ENCODE measurements around the gene KRTAP9-1.
"Not testable (repeated sequence)": the region's sequence is repeated elsewhere in the genome, so short reads cannot be mapped to it uniquely, and the experiment has no call there.

Gene KRTAP9-1

DNA sequence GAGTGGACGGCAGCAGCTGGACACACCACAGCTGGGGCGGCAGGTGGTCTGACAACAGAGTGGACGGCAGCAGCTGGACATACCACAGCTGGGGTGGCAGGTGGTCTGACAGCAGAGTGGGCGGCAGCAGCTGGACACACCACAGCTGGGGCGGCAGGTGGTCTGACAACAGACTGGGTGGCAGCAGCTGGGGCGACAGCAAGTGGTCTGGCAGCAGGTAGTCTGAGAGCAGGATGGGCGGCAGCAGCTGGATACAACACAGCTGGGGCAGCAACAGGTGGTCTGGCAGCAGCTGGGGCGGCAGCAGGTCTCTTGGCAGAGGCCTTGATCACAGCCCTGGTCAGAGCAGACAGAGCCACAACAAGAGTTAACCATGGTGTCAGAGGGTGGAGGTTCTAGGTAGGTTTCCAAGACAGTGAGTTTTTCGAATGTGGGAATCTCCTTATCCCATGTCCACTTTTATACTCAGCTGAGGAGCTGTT lies 5.2 kb upstream of the KRTAP9-1 start, which contains the start of gene KRTAP4-1:
TSS of gene KRTAP4-1 (minus strand) at position 432 of the 482 bp plus-strand sequence. CDS start at position 375, 57 bp downstream.
- DNase-seq, result no peak

DNA sequence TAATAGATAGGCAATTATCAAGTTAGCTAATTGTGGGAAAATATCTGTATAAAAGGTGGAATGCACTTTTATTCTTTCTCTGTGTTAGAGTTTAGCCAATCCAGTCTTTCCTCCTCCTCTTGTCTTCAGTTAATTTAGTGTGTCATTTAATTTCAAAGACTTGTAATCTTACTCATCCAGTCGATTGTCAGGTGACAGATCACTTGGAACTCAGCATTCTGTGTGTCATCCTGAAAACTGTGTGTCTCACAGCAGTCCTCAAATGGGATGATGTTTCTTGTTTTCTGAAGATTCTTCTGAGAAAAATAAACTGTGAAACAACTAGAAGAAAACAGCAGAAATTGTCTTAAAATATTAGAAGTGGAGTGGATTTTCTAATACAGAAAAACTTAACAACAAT lies 4.7 kb upstream of the KRTAP9-1 start:
- no peak for DNase-seq

DNA sequence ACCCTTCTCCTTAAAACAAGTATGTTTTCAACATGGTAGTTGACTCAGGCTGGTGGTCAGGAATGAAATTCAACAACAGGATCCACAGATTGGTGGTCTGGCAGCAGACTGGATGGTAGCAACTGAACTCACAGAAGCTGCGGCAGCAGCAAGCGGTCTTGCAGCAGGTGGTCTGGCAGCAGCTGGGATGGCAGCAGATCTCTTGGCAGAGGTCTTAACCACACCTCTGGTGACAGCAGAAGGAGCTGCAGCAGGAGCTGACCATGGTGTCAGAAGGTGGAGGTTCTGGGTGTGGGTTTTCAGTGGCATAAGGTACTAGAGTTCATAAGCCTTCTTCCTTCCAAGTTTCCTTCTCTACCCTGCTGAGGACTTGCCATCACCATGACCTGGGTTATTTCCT lies 2.8 kb upstream of the KRTAP9-1 start:
- DNase-seq, result no peak

DNA sequence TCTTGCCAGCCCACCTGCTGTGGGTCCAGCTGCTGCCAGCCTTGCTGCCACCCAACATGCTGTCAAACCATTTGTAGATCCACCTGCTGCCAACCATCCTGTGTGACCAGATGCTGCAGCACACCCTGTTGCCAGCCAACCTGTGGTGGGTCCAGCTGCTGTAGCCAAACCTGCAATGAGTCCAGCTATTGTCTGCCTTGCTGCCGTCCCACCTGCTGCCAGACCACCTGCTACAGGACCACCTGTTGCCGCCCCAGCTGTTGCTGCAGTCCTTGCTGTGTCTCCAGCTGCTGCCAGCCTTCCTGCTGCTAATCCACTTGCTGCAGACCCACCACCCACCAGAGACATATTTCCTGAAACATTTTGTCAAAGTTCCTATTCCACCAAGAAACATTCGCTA lies 641 bp downstream of the KRTAP9-1 start:
- DNase-seq, result no peak

DNA sequence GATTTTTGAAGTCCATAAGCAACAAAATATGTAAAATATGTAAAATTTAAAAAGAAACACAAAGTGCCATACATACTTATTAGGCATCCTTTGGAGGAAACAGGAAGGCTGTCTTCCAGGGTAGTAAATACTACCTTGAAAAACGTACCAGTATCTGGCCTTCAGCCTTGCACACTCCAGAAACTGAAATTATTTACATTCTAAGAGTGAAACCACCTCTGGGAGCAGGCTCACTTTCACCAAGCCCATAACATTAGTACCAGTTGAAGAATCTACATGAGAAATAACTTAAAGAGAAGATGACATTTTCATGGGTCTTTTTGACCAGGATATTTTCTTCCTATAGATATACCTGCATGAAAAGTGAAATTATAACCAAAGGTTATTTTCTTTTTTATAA lies 6.4 kb downstream of the KRTAP9-1 start:
- no peak for DNase-seq

DNA sequence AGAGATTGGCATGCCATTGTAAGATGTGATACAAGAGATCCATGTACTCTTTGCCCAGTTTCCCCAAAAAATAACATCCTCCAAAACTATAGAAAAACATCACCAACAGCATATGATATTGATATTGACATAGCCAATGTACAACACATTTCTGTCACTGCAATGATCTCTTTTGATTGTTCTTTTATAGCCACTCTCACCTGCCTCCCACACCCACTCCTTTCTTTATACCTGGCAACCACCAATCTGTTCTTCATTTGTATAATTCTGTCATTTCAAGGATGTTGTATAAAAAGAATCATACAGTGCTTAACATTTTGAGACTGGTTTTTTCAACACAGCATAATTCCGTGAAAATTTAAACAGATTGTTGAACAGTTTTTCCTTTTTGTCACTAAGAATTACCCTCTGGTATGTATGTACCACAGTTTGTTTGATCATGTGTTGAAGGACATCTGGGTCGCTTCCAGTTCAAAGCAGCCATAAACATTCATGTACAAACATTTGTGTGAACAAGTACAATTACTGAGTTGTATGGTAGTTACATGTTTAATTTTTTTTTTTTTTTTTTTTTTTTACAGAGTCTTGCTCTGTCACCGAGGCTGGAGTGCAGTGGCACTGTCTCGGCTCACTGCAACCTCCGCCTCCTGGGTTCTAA lies 9.9 kb downstream of the KRTAP9-1 start:
- no peak for DNase-seq

DNA sequence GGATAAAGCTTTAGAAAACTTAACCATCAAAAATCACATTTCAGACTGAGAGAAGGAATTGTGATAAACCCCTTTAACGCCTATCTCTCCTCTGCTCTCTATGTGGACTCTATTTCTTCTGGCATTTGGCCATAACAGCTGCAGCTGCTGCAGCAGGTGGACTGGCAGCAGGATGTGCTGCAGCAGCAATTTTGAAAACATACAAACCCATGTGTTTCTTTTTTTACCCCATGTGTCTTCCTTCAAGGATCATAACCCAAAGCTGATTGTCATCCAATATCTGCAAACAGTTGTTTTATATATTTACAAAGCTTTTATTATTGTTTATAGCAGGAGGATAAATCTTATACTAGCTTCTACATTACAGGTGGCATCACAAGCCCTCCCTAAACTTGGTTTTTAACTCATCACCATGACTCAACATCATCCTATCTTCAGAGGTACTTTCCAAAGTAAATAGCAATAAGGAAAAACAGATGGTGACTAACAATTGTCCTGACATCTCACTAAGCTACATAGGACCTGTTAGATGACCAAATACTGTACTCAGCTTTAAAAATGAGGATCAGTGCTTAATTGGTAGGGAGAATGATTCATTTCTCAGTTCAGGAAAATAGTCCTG lies 22.3 kb downstream of the KRTAP9-1 start:
- no peak for DNase-seq

DNA sequence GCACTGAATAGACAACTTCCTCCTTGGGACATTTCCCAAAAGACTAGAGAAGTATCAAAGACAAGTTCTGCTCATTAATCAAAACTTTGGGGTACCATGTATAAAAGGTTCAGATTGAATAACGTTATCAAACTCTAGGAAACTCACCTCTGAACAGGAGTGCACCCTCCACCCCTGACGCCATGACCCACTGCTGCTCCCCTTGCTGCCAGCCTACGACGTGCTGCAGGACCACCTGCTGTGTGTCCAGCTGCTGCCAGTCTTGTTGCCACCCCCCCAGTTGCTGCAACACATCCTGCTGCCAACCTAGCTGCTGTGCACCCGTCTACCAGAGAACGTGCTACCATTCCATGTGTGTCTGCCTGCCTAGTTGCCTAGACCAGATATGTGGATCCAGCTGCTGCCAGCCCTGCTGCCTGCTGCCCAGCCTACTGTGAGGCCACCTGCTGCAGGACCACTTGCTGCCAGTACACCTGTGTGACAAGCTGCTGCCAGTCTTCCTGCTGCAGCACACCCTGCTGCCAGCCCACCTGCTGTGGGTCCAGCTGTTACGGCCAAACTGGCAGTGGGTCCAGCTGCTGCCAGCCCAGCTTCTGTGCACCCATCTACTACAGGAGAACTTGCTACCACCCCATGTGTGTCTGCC lies 23.0 kb downstream of the KRTAP9-1 start:
- no peak for DNase-seq

DNA sequence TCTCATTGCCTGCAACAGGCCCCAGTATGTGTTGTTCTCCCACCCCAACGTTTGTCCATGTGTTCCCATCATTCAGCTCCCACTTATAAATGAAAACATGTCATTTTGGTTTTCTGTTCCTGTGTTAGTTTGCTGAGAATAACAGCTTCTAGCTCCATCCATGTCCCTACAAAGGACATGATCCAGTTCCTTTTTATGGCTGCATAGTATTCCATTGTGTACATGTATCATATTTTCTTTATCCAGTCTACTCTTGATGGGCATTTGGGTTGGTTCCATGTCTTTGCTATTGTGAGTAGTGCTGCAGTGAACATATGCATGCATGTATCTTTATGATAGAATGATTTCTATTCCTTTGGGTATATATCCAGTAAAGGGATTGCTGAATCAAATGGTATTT lies 26.0 kb downstream of the KRTAP9-1 start:
- no peak for DNase-seq

DNA sequence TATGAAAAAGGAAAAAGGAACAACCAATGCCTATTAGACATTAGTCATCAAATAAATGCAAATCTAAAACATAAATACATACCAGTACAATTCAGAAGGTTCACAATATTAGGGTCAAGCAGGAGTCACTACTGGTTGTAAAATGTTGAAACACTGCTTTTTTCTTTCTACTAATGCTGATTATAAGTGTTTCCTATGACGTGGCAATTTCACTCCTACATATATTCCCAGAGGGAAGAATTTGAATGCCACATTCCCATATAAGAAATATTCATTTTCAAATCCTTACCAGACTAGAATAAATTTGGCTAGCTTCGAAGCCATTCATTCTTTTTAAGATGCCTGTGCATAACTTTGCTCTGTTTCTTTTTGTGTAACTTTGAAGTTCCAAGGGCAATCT lies 34.1 kb downstream of the KRTAP9-1 start:
- no peak for DNase-seq

DNA sequence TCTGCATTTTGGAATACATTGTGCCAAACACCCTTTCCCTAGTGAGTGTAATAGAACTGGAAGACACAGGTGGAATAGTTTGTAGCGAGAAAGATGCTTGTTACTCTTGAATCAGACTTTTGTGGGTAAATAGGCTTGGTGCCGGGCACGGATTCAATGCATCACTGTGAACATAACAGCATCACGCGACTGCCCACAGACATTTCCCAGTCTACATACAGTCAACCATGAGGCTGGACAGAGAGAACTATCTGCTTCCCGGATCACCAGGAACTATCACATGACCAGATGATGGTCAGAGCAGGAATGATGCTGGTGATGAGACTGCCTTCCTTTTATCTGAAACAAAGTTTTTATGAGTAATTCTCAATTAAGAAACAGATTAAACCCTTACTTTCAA lies 36.4 kb downstream of the KRTAP9-1 start:
- no peak for DNase-seq

DNA sequence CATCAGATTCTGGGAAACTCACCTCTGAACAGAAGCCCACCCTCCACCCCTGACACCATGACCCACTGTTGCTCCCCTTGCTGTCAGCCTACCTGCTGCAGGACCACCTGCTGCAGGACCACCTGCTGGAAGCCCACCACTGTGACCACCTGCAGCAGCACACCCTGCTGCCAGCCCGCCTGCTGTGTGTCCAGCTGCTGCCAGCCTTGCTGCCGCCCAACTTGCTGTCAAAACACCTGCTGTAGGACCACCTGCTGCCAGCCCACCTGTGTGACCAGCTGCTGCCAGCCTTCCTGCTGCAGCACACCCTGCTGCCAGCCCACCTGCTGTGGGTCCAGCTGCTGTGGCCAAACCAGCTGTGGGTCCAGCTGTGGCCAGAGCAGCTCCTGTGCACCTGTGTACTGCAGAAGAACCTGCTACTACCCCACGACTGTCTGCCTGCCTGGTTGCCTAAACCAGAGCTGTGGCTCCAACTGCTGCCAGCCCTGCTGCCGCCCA lies 37.0 kb downstream of the KRTAP9-1 start, which contains the start of gene KRTAP9-2:
TSS of gene KRTAP9-2 (plus strand) at position 51 of the 498 bp plus-strand sequence. CDS start at position 58, 7 bp downstream.
- DNase-seq, result not testable (repeated sequence)

DNA sequence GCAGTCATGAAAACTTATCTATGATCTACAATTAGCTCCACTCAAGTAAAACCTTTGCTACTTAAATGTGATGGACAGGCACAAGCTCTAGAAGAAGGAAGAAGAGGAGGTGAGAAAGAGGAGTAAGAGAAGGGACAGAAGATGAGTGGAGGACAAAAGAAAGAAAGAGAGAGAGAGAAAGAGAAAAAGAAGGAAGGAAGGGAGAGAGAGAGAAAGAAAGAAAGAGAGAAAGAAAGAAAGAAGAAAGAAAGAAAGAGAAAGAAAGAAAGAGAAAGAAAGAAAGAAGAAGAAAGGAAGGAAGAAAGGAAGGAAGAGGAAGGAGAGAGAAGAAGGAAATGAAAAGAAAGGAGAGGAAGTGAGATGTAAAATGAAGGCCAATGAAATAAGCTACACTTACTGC lies 40.4 kb downstream of the KRTAP9-1 start:
- DNase-seq, result no peak

DNA sequence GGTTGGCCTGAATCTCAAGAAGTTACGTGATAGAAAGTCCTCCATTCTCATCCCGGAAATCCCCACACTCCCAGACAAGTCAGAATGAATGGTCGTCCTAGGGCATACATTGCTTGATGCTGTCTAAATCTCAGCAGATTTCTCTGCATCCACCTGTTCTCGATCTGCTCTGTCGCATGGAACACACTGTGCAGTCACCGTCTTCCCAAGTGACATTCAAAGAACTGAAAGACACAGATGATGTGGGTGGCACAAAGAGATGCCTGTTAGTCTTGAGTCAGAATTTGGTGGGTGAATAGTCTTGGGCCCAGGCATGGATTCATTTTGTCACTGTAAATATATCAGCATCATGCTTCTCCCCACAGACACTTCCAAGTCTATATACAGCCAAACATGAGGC lies 42.0 kb downstream of the KRTAP9-1 start:
- no peak for DNase-seq

DNA sequence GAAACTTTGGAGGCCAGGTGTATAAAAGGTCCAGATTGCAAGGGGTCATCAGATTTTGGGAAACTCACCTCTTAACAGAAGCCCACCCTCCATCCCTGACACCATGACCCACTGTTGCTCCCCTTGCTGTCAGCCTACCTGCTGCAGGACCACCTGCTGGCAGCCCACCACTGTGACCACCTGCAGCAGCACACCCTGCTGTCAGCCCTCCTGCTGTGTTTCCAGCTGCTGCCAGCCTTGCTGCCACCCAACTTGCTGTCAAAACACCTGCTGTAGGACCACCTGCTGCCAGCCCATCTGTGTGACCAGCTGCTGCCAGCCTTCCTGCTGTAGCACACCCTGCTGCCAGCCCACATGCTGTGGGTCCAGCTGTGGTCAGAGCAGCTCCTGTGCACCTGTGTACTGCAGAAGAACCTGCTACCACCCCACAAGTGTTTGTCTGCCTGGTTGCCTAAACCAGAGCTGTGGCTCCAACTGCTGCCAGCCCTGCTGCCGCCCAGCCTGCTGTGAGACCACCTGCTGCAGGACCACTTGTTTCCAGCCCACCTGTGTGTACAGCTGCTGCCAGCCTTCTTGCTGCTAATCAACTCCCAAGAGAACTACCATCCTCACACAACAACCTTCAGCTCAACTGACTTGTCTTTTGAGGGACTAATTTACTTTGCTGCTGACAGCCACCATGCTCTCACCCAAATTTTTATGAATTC lies 42.9 kb downstream of the KRTAP9-1 start, which contains the start of gene KRTAP9-3:
TSS of gene KRTAP9-3 (plus strand) at position 51 of the 707 bp plus-strand sequence. CDS start at position 104, 53 bp downstream.
- DNase-seq, result not testable (repeated sequence)

DNA sequence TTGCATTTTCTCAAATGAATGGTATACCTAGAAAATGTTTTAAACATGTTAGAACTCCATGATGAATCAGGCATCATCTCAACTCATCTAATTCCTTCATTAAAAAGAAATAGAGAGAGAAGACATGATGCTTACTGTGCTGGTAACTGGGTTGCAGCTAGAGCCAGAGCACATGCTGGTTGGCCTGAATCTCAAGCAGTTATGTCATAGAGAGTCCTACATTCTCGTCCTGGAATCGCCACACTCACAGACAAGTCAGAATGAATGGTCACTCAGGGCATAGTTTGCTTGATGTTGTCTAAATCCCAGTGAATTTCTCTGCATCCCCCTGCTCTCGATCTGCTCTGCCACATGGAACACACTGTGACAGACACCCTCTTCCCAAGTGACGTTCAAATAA lies 47.4 kb downstream of the KRTAP9-1 start:
- not testable (repeated sequence) for DNase-seq

DNA sequence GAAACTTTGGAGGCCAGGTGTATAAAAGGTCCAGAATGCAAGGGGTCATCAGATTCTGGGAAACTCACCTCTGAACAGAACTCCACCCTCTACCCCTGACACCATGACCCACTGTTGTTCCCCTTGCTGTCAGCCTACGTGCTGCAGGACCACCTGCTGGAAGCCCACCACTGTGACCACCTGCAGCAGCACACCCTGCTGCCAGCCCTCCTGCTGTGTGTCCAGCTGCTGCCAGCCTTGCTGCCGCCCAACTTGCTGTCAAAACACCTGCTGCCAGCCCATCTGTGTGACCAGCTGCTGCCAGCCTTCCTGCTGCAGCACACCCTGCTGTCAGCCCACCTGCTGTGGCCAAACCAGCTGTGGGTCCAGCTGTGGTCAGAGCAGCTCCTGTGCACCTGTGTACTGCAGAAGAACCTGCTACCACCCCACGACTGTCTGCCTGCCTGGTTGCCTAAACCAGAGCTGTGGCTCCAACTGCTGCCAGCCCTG lies 48.3 kb downstream of the KRTAP9-1 start, which contains the start of gene KRTAP9-8:
TSS of gene KRTAP9-8 (plus strand) at position 51 of the 489 bp plus-strand sequence. CDS start at position 104, 53 bp downstream.
- DNase-seq, result not testable (repeated sequence)

All from activated gamma-delta T cell treated with Interleukin-2 at 50 U/mL for 16 hours (primary cell).